SK-N-SH (cell line): Measurements from ENCODE around the gene PLEKHA6. TPM values are rescaled to one million over a fixed set of nuclear protein-coding genes. Genes with fewer than 3 reads are reported as not detected.

Source experiments
- CTCF ChIA-PET: fragments of 300-600, 350-600 bp; formaldehyde crosslinking; extraction: SDS; loops from one replicate; lab custom pipeline; 2021; lab: Yijun Ruan, JAX
- POLR2A ChIA-PET: fragments of 350-600 bp; sonication (Branson Sonifier 250); formaldehyde crosslinking; extraction: SDS; loops from one replicate; lab custom pipeline; 2020; ENCODE audit warnings: antibody characterized with exemption, inconsistent platforms; lab: Yijun Ruan, JAX
- DNase-seq: peaks from one replicate; pipeline ENCODE4 v3.0.0; 2012
- H2AFZ ChIP-seq: fragments of 200-600 bp; sonication (generic); 2 replicates; pipeline ENCODE4 v1.8.1; 2016; ENCODE audit warnings: antibody characterized with exemption, mild to moderate bottlenecking, low read depth
- H3F3A ChIP-seq: fragments of 200-600 bp; sonication (generic); replicated peaks from 2 replicates; pipeline ENCODE3; 2016; ENCODE audit warnings: antibody characterized with exemption, mild to moderate bottlenecking; ENCODE audit not compliant: insufficient read depth
- H3K27ac ChIP-seq, 2 experiments: fragments of 200-500 bp in 1 of 2; fragments of 200-600 bp in 1 of 2; sonication (Bioruptor generic) in 1 of 2; sonication (generic), shearing (Covaris generic) in 1 of 2; 2 replicates each; pipeline versions ENCODE4 v1.5.1 to v1.6.1; 2014 to 2016; ENCODE audit warnings: low read depth in 2 of 2, inconsistent platforms in 1 of 2, low read length in 1 of 2, mild to moderate bottlenecking in 1 of 2, mixed read lengths in 1 of 2
- H3K27me3 ChIP-seq: fragments of 200-600 bp; sonication (generic), shearing (Covaris generic); 2 replicates; pipeline ENCODE4 v1.6.1; 2016; ENCODE audit warnings: mixed run types; ENCODE audit not compliant: insufficient read depth
- H3K36me3 ChIP-seq, 2 experiments: fragments of 200-500 bp in 1 of 2; fragments of 200-600 bp in 1 of 2; sonication (Bioruptor generic) in 1 of 2; sonication (generic) in 1 of 2; replicated peaks in 1 of 2; 2 replicates each; pipeline versions ENCODE3 to v1.5.1; 2014 to 2016; ENCODE audit warnings: low read length in 1 of 2, mild to moderate bottlenecking in 1 of 2; ENCODE audit not compliant: insufficient read depth in 2 of 2, control insufficient read depth in 1 of 2
- H3K4me1 ChIP-seq, 2 experiments: fragments of 200-500 bp in 1 of 2; fragments of 200-600 bp in 1 of 2; sonication (Bioruptor generic) in 1 of 2; sonication (generic), shearing (Covaris generic) in 1 of 2; 2 replicates each; pipeline versions ENCODE4 v1.5.1 to v1.6.1; 2014 to 2016; ENCODE audit warnings: low read depth in 1 of 2, low read length in 1 of 2, mixed run types in 1 of 2; ENCODE audit not compliant: insufficient read depth in 2 of 2, control insufficient read depth in 1 of 2
- H3K4me2 ChIP-seq: fragments of 200-600 bp; sonication (generic), shearing (Covaris generic); 2 replicates; pipeline ENCODE4 v1.6.1; 2017; ENCODE audit warnings: mixed run types
- H3K4me3 ChIP-seq, 2 experiments: fragments of 200-500 bp in 1 of 2; fragments of 200-600 bp in 1 of 2; sonication (Bioruptor generic) in 1 of 2; sonication (generic), shearing (Covaris generic) in 1 of 2; 2 replicates each; pipeline versions ENCODE4 v1.5.1 to v1.8.1; 2014 to 2016; ENCODE audit warnings: low read depth in 2 of 2, inconsistent platforms in 1 of 2, low read length in 1 of 2, mild to moderate bottlenecking in 1 of 2, mixed read lengths in 1 of 2, moderate library complexity in 1 of 2
- H3K79me2 ChIP-seq: fragments of 200-600 bp; sonication (generic); 2 replicates; pipeline ENCODE4 v1.8.1; 2017; ENCODE audit warnings: mild to moderate bottlenecking; ENCODE audit not compliant: insufficient read depth
- H3K9ac ChIP-seq: fragments of 200-600 bp; sonication (generic); 2 replicates; pipeline ENCODE4 v1.6.1; 2017; ENCODE audit warnings: mixed run types
- H3K9me2 ChIP-seq: fragments of 200-600 bp; sonication (generic); 2 replicates; pipeline ENCODE4 v1.6.1; 2017; ENCODE audit warnings: mixed run types
- H3K9me3 ChIP-seq: fragments of 200-600 bp; sonication (generic); 2 replicates; pipeline ENCODE4 v1.6.1; 2017; ENCODE audit warnings: mixed run types, mild to moderate bottlenecking, moderate library complexity
- H4K20me1 ChIP-seq: fragments of 200-600 bp; sonication (generic); 2 replicates; pipeline ENCODE4 v1.6.1; 2017; ENCODE audit warnings: mild to moderate bottlenecking, mixed run types; ENCODE audit not compliant: insufficient read depth
- CHD2 ChIP-seq: fragments of 150-350 bp; IDR thresholded peaks from 2 replicates; pipeline ENCODE4 v1.6.1; 2018; ENCODE audit warnings: low read length; ENCODE audit not compliant: partially characterized antibody
- EP300 ChIP-seq, 2 experiments: IDR thresholded peaks; 2 replicates each; pipeline versions ENCODE4 v1.4.0 to v1.6.1; 2012; ENCODE audit warnings: borderline replicate concordance in 1 of 2, low read depth in 1 of 2, low read length in 1 of 2
- FOXJ3 ChIP-seq: sonication (generic); formaldehyde crosslinking; IDR thresholded peaks from 2 replicates; pipeline ENCODE4 v1.5.1; 2020; ENCODE audit warnings: mild to moderate bottlenecking, missing genetic modification reagents
- GATA2 ChIP-seq: sonication (generic); formaldehyde crosslinking; IDR thresholded peaks from 2 replicates; pipeline ENCODE4 v1.5.0; 2020; ENCODE audit warnings: mild to moderate bottlenecking, missing genetic modification reagents
- JUND ChIP-seq: IDR thresholded peaks from 2 replicates; pipeline ENCODE4 v1.4.0; 2012
- MEF2A ChIP-seq: IDR thresholded peaks from 2 replicates; pipeline ENCODE4 v1.4.0; 2012; ENCODE audit warnings: low read depth, borderline replicate concordance
- MXI1 ChIP-seq: IDR thresholded peaks from 2 replicates; pipeline ENCODE4 v1.6.1; 2012; ENCODE audit warnings: mild to moderate bottlenecking, low read depth, low read length, improper control_type of control experiment
- NFIC ChIP-seq: IDR thresholded peaks from 2 replicates; pipeline ENCODE4 v1.4.0; 2012; ENCODE audit warnings: borderline replicate concordance
- NRF1 ChIP-seq: IDR thresholded peaks from 2 replicates; pipeline ENCODE4 v1.6.1; 2012; ENCODE audit warnings: low read depth, mild to moderate bottlenecking, low read length
- RAD21 ChIP-seq: IDR thresholded peaks from 2 replicates; pipeline ENCODE4 v1.6.1; 2012; ENCODE audit warnings: mild to moderate bottlenecking, low read length
- RCOR1 ChIP-seq: fragments of 150-350 bp; IDR thresholded peaks from 2 replicates; pipeline ENCODE4 v1.6.1; 2017; ENCODE audit warnings: antibody characterized with exemption, low read length
- RFX5 ChIP-seq: IDR thresholded peaks from 2 replicates; pipeline ENCODE4 v1.6.1; 2012; ENCODE audit warnings: mild to moderate bottlenecking, improper control_type of control experiment, low read length
- RXRA ChIP-seq: IDR thresholded peaks from 2 replicates; pipeline ENCODE4 v1.4.0; 2012; ENCODE audit warnings: low read depth, mild to moderate bottlenecking, borderline replicate concordance
- TAF1 ChIP-seq: IDR thresholded peaks from 2 replicates; pipeline ENCODE4 v1.6.1; 2012; ENCODE audit warnings: low read depth, mild to moderate bottlenecking, low read length, moderate library complexity, borderline replicate concordance
- WGBS: methylation state at CpG from one replicate; pipeline ENCODE4 v1.1.6; 2017; ENCODE audit warnings: low lambda C conversion rate; 5-methylcytosine and 5-hydroxymethylcytosine counted together
- polyA plus RNA-seq, 3 experiments: library from polyadenylated mRNA; depleted of rRNA; stranded (reverse); fragments of >200 nt; gene quantifications; 2 replicates each; pipeline ENCODE4 v1.2.3, GENCODE V29; 2012
- TF ChIP-seq, protein P1 (sequence below): IDR thresholded peaks from 2 replicates; pipeline ENCODE4 v1.4.0; 2012; ENCODE audit warnings: low read depth, borderline replicate concordance
- TF ChIP-seq, protein P2 (sequence below): fragments of 200-600 bp; sonication (generic); IDR thresholded peaks from 2 replicates; pipeline ENCODE4 v1.6.1; 2017; ENCODE audit warnings: antibody characterized with exemption, mild to moderate bottlenecking, moderate library complexity
- TF ChIP-seq, protein P3 (sequence below): IDR thresholded peaks from 2 replicates; pipeline ENCODE4; 2012
- TF ChIP-seq, protein P4 (sequence below): IDR thresholded peaks from 2 replicates; pipeline ENCODE4 v1.4.0; 2012; ENCODE audit warnings: low read depth, borderline replicate concordance
- TF ChIP-seq, protein P5 (sequence below): IDR thresholded peaks from 2 replicates; pipeline ENCODE4 v1.4.0; 2012; ENCODE audit warnings: low read depth
- TF ChIP-seq, protein P6 (sequence below): fragments of 150-350 bp; IDR thresholded peaks from 2 replicates; pipeline ENCODE4 v1.6.1; 2017; ENCODE audit warnings: antibody characterized with exemption, low read length, low read depth, borderline replicate concordance

The PLEKHA6 gene
- polyA plus RNA-seq, 1 of the 3 experiments (the other 2 are of a cell fraction): 1.2 TPM

DNA sequence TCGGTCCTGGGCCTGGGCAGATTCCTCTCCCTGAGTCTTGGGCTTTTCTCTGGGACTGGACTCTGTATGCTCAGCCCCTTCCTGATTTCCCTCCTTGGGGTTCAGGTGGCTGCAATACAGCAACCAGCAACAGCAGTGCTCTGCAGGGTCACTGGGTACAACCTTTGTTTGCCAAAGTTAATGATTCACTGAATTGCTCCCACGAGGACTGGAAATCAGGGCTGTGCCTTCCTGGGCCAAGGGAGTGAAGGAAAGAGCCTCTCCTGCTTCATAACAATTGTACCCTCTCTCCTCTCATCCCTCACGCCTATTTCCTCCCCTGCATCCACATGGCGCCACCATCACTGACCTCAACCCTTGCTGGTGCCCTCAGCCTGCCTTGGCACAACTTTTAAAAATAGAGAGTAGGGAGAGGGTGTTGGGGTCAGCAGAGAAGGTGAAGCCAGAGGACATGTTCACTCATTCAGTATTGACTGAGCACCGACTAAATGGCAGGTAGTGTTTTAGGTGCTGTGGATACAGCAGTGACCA, 93.2 kb downstream of the PLEKHA6 start (continued):
- TF ChIP-seq, protein P1, sequence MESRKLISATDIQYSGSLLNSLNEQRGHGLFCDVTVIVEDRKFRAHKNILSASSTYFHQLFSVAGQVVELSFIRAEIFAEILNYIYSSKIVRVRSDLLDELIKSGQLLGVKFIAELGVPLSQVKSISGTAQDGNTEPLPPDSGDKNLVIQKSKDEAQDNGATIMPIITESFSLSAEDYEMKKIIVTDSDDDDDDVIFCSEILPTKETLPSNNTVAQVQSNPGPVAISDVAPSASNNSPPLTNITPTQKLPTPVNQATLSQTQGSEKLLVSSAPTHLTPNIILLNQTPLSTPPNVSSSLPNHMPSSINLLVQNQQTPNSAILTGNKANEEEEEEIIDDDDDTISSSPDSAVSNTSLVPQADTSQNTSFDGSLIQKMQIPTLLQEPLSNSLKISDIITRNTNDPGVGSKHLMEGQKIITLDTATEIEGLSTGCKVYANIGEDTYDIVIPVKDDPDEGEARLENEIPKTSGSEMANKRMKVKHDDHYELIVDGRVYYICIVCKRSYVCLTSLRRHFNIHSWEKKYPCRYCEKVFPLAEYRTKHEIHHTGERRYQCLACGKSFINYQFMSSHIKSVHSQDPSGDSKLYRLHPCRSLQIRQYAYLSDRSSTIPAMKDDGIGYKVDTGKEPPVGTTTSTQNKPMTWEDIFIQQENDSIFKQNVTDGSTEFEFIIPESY: no peak
- no peak for TF ChIP-seq FOXJ3
- no peak for TF ChIP-seq RCOR1
- no peak for TF ChIP-seq TAF1
- no peak for TF ChIP-seq RFX5
- TF ChIP-seq RAD21: no peak
- no peak for TF ChIP-seq GATA2 (CRISPR knock-in tag)

DNA sequence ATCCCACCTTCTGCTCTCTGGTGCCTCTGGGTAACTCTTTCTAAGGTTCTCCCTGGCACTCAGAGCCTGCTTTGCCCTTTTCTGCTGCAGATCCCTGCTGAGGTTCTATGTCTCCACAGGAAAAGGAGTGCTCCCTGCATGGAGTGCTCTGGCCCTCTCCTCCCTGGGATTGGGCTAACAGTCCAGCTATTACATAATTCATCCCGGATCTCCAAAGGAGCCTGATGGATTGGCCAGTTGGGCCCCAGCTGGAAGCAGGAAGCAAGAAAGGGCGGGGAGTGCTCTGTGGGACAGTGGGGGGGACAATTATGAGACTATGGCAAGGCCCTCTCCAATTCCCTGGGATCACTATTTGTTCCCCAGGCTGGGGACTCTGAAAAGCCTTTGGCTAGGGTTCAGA, 94.1 kb downstream of the PLEKHA6 start:
- ChIA-PET CTCF (interaction anchor here (1.2 to 15.9 kb wide), 4 partner anchors 13 to 103 kb away, joined by 3 to 338 read pairs (median 92); partner anchors contain the start of gene PLEKHA6), POLR2A (no interaction called here)
- TF ChIP-seq MEF2A (no peak), NRF1 (no peak), EP300 (IDR thresholded peaks at IDR 0.05; ENCODE audit: borderline replicate concordance in 1 of 2, low read depth in 1 of 2, low read length in 1 of 2) (no peak), MXI1 (no peak), JUND (no peak), RXRA (no peak), TAF1 (no peak), CHD2 (no peak), FOXJ3 (no peak), NFIC (no peak)
- TF ChIP-seq, protein P2, sequence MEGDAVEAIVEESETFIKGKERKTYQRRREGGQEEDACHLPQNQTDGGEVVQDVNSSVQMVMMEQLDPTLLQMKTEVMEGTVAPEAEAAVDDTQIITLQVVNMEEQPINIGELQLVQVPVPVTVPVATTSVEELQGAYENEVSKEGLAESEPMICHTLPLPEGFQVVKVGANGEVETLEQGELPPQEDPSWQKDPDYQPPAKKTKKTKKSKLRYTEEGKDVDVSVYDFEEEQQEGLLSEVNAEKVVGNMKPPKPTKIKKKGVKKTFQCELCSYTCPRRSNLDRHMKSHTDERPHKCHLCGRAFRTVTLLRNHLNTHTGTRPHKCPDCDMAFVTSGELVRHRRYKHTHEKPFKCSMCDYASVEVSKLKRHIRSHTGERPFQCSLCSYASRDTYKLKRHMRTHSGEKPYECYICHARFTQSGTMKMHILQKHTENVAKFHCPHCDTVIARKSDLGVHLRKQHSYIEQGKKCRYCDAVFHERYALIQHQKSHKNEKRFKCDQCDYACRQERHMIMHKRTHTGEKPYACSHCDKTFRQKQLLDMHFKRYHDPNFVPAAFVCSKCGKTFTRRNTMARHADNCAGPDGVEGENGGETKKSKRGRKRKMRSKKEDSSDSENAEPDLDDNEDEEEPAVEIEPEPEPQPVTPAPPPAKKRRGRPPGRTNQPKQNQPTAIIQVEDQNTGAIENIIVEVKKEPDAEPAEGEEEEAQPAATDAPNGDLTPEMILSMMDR: no peak
- TF ChIP-seq, protein P3, sequence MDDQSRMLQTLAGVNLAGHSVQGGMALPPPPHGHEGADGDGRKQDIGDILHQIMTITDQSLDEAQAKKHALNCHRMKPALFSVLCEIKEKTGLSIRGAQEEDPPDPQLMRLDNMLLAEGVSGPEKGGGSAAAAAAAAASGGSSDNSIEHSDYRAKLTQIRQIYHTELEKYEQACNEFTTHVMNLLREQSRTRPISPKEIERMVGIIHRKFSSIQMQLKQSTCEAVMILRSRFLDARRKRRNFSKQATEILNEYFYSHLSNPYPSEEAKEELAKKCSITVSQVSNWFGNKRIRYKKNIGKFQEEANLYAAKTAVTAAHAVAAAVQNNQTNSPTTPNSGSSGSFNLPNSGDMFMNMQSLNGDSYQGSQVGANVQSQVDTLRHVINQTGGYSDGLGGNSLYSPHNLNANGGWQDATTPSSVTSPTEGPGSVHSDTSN: no peak
- TF ChIP-seq, protein P1: no peak
- TF ChIP-seq, protein P4, sequence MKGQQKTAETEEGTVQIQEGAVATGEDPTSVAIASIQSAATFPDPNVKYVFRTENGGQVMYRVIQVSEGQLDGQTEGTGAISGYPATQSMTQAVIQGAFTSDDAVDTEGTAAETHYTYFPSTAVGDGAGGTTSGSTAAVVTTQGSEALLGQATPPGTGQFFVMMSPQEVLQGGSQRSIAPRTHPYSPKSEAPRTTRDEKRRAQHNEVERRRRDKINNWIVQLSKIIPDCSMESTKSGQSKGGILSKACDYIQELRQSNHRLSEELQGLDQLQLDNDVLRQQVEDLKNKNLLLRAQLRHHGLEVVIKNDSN: no peak
- TF ChIP-seq, protein P5, sequence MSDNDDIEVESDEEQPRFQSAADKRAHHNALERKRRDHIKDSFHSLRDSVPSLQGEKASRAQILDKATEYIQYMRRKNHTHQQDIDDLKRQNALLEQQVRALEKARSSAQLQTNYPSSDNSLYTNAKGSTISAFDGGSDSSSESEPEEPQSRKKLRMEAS: no peak
- TF ChIP-seq, protein P6, sequence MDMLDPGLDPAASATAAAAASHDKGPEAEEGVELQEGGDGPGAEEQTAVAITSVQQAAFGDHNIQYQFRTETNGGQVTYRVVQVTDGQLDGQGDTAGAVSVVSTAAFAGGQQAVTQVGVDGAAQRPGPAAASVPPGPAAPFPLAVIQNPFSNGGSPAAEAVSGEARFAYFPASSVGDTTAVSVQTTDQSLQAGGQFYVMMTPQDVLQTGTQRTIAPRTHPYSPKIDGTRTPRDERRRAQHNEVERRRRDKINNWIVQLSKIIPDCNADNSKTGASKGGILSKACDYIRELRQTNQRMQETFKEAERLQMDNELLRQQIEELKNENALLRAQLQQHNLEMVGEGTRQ: no peak

More for the DNA sequence above, 94.1 kb downstream of the PLEKHA6 start:
- H4K20me1 ChIP-seq: no peaks in the 10 kb centered on the region
- H3K27ac ChIP-seq: peak overlapping the region in 1 of 2 experiments; percentile 24; a peak in 1 of 4 replicates
- no peak for DNase-seq
- no peaks in the 10 kb centered on the region for H3K79me2 ChIP-seq
- H3K4me1 ChIP-seq: peaks cover 0 to 55% of the 10 kb centered on the region in 2 experiments; a peak in 1 of 4 replicates
- peaks cover 0 to 7% of the 10 kb centered on the region in 2 experiments for H3K36me3 ChIP-seq
- H3F3A ChIP-seq: no peaks in the 10 kb centered on the region
- no peaks in the 10 kb centered on the region; the same call in 1 of the 2 replicates for H3K27me3 ChIP-seq
- no peak overlapping the region for H3K9ac ChIP-seq
- no peak overlapping the region for H3K4me2 ChIP-seq
- no peaks in the 10 kb centered on the region for H3K9me2 ChIP-seq
- H3K4me3 ChIP-seq: no peak overlapping the region
- no peak overlapping the region for H2AFZ ChIP-seq
- no peaks in the 10 kb centered on the region for H3K9me3 ChIP-seq
- 32% methylated on average over 2 of the region's 2 CpGs for WGBS
